ENCODE results near the gene ST7L.

- TF ChIP-seq HMGXB4 (CRISPR knock-in tag; IDR thresholded peaks at IDR 0.05; ENCODE audit: borderline replicate concordance), result no peak
- TF ChIP-seq CTCF (IDR thresholded peaks at IDR 0.05), result no peak
- no peak for TF ChIP-seq PBX3 (IDR thresholded peaks at IDR 0.05)
- no peak for TF ChIP-seq POLR2A (IDR thresholded peaks at IDR 0.05; ENCODE audit: low read length)
- TF ChIP-seq E2F6 (IDR thresholded peaks at IDR 0.05; ENCODE audit: borderline replicate concordance, low read depth), result no peak
- no peak for TF ChIP-seq NPAS2 (CRISPR knock-in tag; IDR thresholded peaks at IDR 0.05; ENCODE audit: borderline replicate concordance)
- no peak for TF ChIP-seq SMC3 (IDR thresholded peaks at IDR 0.05)
- no peak for TF ChIP-seq EP300 (IDR thresholded peaks at IDR 0.05)
- no peak for TF ChIP-seq NR3C1 (IDR thresholded peaks at IDR 0.05)
- TF ChIP-seq BHLHE40 (IDR thresholded peaks at IDR 0.05; ENCODE audit: low read depth, low read length), result no peak
- no peak for TF ChIP-seq NFE2L2 (conservative IDR thresholded peaks at IDR 0.05; ENCODE audit: low read length)
- TF ChIP-seq JUN (IDR thresholded peaks at IDR 0.05), result no peak
- no peak for TF ChIP-seq RAD21 (conservative IDR thresholded peaks at IDR 0.05 in 1 of 2, IDR thresholded peaks at IDR 0.05 in 1 of 2)
These were observed 15.4 kb upstream of the ST7L start for GRCh38 chr1:112634367-112634766.
